Putamen (tissue), 1 donor: ENCODE data around the gene TH.
"Not testable (repeated sequence)": the region's sequence is repeated elsewhere in the genome, so short reads cannot be mapped to it uniquely, and the experiment has no call there.

Experiments used
- DNase-seq: peaks from one replicate; pipeline ENCODE4 v3.0.0-alpha.2; 2016; ENCODE audit warnings: low spot score

The TH gene

GRCh38 chr11:2195756-2196088, 24.1 kb upstream of the TH start:
- no peak for DNase-seq

GRCh38 chr11:2194877-2195755, 23.5 kb upstream of the TH start:
- DNase-seq: no peak

DNA sequence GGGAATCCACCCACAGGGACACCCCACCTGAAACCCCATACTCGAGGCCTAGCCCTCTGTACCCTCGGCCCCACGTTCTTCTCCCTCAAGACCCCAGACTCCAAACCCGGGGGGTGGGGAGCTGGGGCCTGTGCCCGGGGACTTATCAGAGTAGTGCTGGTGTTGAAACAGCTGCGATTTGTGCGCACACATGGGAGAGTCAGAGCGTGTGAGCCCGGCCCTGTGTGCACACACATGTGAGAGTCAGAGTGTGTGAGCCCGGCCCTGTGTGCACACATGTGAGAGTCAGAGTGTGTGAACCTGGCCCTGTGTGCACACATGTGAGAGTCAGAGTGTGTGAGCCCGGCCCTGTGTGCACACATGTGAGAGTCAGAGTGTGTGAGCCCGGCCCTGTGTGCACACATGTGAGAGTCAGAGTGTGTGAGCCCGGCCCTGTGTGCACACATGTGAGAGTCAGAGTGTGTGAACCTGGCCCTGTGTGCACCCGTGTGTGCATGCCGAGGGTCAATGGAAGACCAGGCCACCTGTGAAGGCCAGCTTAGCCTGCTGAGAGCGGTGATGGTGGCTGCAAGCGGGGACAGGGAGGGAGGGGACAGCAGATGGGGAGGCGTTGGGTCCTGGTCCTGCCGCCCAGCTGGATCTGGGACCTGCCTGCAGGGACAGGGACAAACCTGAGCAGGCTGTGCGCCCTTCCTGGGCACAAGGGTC, 22.4 kb upstream of the TH start:
- not testable (repeated sequence) for DNase-seq

GRCh38 chr11:2193099-2193887, 21.7 kb upstream of the TH start:
- no peak for DNase-seq

DNA sequence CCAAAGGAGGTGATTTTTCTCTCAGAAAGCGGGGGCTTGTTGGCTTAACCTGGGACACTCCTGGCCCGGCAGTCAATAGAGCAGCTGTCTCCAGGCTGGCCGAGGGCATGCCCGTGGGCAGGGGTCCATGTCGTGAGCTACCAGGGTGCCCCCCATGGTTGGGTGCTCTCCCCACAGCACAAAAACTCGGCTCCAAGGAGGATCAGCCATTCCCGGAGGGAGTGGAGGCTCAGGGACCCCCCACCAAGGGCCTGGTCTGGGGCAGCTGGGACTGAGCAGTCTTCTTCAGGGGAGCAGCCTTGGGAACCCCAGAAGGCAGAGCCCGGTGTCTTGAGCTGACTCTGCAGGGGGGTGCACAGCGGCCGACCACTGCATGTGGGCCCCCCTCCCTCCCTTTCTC, 20.8 kb upstream of the TH start:
- no peak for DNase-seq

DNA sequence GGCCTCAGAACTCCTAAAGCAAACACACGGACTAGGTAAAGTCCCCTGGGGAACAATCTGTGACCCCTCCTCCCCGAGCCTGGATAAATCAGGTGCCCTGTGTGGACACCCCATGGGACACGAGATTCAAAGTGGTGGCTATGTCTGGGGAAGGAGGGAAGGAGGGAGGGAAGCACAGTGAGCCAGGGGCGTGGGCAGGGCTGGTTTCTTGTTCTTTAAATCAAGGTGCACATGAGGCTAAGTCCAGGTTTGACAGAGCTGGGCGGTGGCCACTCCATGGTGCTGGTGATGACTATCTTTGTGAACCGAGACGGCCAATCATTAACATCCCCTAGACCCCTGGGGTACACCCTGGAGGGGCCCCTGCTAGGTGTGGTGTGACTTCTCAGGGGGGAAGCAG, 20.3 kb upstream of the TH start:
- no peak for DNase-seq

- no peak for DNase-seq
Observed at GRCh38 chr11:2190657-2191471, 19.2 kb upstream of the TH start.

GRCh38 chr11:2189938-2190656, 18.5 kb upstream of the TH start:
- no peak for DNase-seq

- DNase-seq: no peak
Observed at GRCh38 chr11:2188745-2189144, 17.1 kb upstream of the TH start.

DNA sequence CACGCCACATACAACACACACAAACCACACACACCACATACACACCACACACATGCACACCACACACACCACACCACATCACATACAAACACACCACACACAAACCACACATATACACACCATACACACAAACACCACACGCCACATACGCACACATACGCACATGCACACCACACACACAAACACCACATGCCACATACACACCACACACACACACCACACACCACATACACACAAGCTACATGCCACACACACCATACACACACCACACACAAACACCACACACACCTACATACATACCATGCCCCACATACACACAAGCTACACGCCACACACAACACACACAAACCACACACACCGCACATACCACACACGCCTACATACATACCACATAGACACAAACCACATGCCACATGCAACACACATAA, 15.7 kb upstream of the TH start:
- no peak for DNase-seq

DNA sequence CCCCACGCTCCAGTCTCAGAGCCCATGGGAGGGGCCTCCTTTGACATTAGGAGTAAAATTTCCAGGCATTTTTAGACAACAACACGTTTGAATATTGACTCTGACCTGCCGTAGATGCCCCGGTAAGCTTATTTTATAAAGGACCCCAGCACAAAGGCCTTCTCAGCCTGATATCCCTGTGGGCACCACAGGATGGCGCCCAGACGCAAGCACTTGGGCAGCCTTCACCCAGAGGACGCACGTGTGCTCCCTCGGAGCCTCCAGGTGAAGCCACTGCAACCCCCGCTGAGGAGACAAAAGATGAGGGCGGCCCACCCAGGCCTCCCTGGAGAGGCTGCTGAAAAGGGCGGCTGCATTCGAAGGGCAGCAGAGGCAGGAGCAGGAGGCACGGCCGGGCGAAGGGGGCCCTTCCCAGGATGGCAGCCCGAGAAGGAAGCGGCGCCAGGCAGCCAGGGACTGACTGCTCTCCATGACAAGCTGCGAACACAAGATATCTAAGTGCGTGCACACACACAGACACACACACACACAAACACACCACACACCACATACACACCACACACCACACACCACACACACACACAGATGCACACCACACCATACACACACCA, 15.2 kb upstream of the TH start:
- DNase-seq: no peak

- DNase-seq: no peak
Observed at GRCh38 chr11:2185324-2186085, 13.9 kb upstream of the TH start.

GRCh38 chr11:2182692-2183474, 11.3 kb upstream of the TH start:
- no peak for DNase-seq

DNA sequence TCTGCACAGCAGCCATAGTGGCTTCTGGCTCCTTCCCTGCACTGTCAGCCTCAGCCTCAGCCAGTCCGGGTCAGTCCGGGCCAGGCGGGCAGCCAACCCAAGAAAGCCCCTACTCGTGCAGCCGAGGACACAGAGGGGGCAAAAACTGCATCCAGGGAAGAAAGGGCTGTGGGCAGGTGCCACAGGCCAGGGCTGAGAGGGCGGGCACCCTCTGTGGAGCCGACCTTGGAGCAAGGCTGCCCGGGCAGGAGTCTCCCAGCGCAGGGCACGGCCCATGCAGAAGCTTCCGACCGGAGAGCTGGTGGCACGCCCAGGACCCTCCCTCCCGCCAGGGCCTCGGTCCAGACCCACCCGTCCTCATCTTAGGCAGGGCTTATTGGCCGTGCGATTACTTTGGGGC, 10.5 kb upstream of the TH start:
- no peak for DNase-seq

DNA sequence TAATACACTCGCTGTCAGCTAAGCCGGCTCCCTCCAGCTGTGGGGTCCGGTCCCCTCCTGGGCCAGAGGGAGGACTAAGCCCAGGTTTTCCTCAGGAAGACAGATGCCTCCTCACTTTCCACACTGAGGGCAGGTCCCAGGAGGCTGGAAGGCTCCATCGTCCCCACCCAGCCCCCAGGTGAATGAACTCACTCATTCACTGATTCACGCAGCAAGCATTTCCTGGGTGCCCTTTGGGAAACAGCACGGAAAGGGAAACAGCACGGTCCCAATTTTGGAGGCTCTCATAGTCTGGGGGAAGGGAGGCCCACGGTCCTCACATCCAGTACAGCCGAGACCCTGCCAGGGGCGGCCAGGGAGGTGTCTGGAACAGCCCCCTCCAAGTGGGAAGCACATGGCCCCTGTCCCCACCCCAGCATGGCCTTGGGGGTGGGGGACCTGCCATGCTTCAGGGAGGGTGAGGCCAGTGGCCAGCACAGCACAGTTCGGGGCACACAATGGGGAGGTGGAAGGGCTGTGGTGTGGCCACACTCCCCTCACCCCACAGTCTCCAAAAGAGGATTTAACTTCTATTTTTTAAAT, 9.3 kb upstream of the TH start:
- DNase-seq: no peak

GRCh38 chr11:2180347-2180746, 8.7 kb upstream of the TH start:
- no peak for DNase-seq

DNA sequence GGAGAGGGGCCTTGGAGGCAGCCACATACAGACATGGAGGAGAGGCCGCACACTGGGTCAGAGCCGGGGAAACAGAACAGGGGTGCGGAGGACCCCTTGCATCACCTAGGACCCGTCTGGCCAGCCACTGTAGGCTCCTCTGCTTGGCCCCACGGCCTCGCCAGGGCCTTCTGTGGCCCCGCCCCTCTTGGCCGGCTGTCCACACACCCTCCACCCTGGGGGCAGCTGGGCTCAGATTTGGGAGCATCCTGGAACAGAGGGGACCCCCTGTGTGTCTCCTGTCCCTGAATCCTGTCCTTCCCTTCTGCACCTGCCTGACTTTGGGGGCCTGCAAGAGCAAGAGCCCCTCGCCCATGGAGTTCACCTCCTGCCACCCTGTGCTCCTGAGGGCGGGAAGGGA, 7.9 kb upstream of the TH start:
- DNase-seq: no peak

DNA sequence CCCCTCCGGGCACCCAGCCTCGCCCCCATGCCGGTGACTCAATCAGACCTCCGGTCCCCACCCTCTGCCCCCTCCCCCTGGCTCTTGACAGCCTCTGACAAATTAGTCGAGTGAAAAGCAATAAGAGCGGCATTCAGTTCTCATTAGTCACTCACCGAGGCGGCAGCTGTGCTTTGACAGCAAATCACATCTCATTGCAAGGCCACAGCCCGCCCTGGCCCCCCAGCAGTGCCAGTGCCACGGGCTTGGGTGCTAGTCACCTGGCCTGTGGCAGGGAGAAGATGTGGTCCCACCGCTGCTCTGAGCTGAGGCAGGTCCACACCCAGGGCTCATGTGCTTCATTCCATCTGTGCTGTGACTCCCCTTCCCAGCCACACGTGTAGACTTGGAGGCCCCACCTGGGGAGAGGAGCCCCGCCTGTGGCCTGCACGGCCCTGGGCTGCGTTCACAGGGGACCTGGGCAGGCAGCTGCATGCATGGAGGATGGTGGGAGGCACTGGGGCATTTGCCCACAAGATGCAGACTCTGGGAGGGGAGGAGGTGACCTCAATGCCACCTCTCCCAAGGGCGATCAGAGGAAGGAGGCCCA, 7.4 kb upstream of the TH start:
- DNase-seq: no peak
